ENCODE data around the gene ADGRL4.

Gene ADGRL4

GRCh38 chr1:78840453-78841271 is 165.9 kb downstream of the ADGRL4 start:
- no peak overlapping the region for H3K4me3 ChIP-seq (ENCODE audit: low read depth, low read length)
